Stimulated activated CD4-positive, alpha-beta T cell treated with anti-CD3 and anti-CD28 coated beads, TNF-alpha, amount 100 ng/mL, for 4 hours (primary cell): Measurements from ENCODE around the gene ERICH6B.
"Not testable (repeated sequence)": the region's sequence is repeated elsewhere in the genome, so short reads cannot be mapped to it uniquely, and the experiment has no call there.

ENCODE experiments used
- DNase-seq, 3 experiments: peaks; one replicate each; pipeline ENCODE4 v3.0.0-alpha.2; 2020; ENCODE audit warnings: low read depth in 3 of 3

ERICH6B gene

GRCh38 chr13:45615501-45616101 is at the start of gene ERICH6B:
ERICH6B (minus strand) TSS chr13:45615739; CDS start chr13:45597005, 18,734 bp downstream.
- DNase-seq: no peak

- not testable (repeated sequence) for DNase-seq
Observed at GRCh38 chr13:45662903-45663302, 47.4 kb upstream of the ERICH6B start.

GRCh38 chr13:45662162-45662561 is 46.6 kb upstream of the ERICH6B start:
- no peak for DNase-seq

- not testable (repeated sequence) for DNase-seq
Observed at GRCh38 chr13:45660458-45660857, 44.9 kb upstream of the ERICH6B start.

GRCh38 chr13:45659536-45659935 is 44.0 kb upstream of the ERICH6B start:
- DNase-seq: no peak

GRCh38 chr13:45658586-45659235 is 43.2 kb upstream of the ERICH6B start:
- DNase-seq: no peak

- no peak for DNase-seq
Observed at GRCh38 chr13:45654633-45655349, 39.3 kb upstream of the ERICH6B start.

- DNase-seq: not testable (repeated sequence)
Observed at GRCh38 chr13:45645263-45645662, 29.7 kb upstream of the ERICH6B start.

- DNase-seq: not testable (repeated sequence)
Observed at GRCh38 chr13:45642159-45642558, 26.6 kb upstream of the ERICH6B start.

GRCh38 chr13:45635291-45635690 is 19.8 kb upstream of the ERICH6B start:
- DNase-seq: not testable (repeated sequence)

GRCh38 chr13:45630791-45631190 is 15.3 kb upstream of the ERICH6B start:
- DNase-seq: no peak

GRCh38 chr13:45629940-45630339 is 14.4 kb upstream of the ERICH6B start:
- DNase-seq: no peak

- no peak for DNase-seq
Observed at GRCh38 chr13:45628094-45628493, 12.6 kb upstream of the ERICH6B start.

- DNase-seq: no peak
Observed at GRCh38 chr13:45627656-45628055, 12.1 kb upstream of the ERICH6B start.

GRCh38 chr13:45626731-45627374 is 11.3 kb upstream of the ERICH6B start:
- no peak for DNase-seq

- DNase-seq: no peak
Observed at GRCh38 chr13:45623516-45624090, 8.1 kb upstream of the ERICH6B start.

GRCh38 chr13:45621950-45622349 is 6.4 kb upstream of the ERICH6B start:
- no peak for DNase-seq

GRCh38 chr13:45607931-45608330 is 7.6 kb downstream of the ERICH6B start:
- no peak for DNase-seq

GRCh38 chr13:45604892-45605291 is 10.6 kb downstream of the ERICH6B start:
- no peak for DNase-seq

GRCh38 chr13:45603338-45603737 is 12.2 kb downstream of the ERICH6B start:
- no peak for DNase-seq

GRCh38 chr13:45602183-45603170 is 13.1 kb downstream of the ERICH6B start:
- no peak for DNase-seq
